IMR-90 (cell line): ENCODE results near the gene RERE. TPM values are rescaled to one million over a fixed set of nuclear protein-coding genes. Genes with fewer than 3 reads are reported as not detected.

ENCODE experiments used
- ATAC-seq: fragments of 200-7000 bp; cut with Tn5 transposase; 2 replicates; pipeline ENCODE4 v1.9.1; 2020; ENCODE audit warnings: low read depth, mild to moderate bottlenecking, moderate library complexity
- BruUV-seq: library from RNA; stranded (reverse); fragments of 400-500 nt; replicated peaks from 2 replicates; lab custom pipeline; 2021; lab: Mats Ljungman, UMichigan
- CTCF ChIA-PET: fragments of 300-600 bp; formaldehyde crosslinking; extraction: SDS; loops from one replicate; lab custom pipeline; 2021; ENCODE audit warnings: antibody characterized with exemption; lab: Yijun Ruan, JAX
- POLR2A ChIA-PET: fragments of 300-600 bp; sonication (Branson Sonifier 250); formaldehyde crosslinking; loops from one replicate; lab custom pipeline; 2022; ENCODE audit warnings: antibody characterized with exemption; ENCODE audit not compliant: unreplicated experiment; lab: Charles Lee
- DNase-seq: peaks from one replicate; pipeline ENCODE4 v3.0.0; 2013
- H2AFZ ChIP-seq: replicated peaks from 2 replicates; pipeline ENCODE3; 2013; ENCODE audit warnings: low read length, mild to moderate bottlenecking; ENCODE audit not compliant: poor library complexity
- H2AK5ac ChIP-seq: 2 replicates; pipeline ENCODE4 v1.6.1; 2013; ENCODE audit warnings: low read depth, low read length, inconsistent platforms
- H2AK9ac ChIP-seq: replicated peaks from 2 replicates; pipeline ENCODE3; 2013; ENCODE audit warnings: mild to moderate bottlenecking, low read depth, low read length, moderate library complexity; ENCODE audit not compliant: poor library complexity
- H2BK120ac ChIP-seq: 2 replicates; pipeline ENCODE4 v1.6.1; 2013; ENCODE audit warnings: low read depth, low read length, inconsistent platforms
- H2BK15ac ChIP-seq: 3 replicates; pipeline ENCODE4 v1.6.1; 2013; ENCODE audit warnings: low read depth, low read length, inconsistent platforms
- H2BK20ac ChIP-seq: 2 replicates; pipeline ENCODE4 v1.6.1; 2013; ENCODE audit warnings: low read depth, mild to moderate bottlenecking, inconsistent platforms, low read length, moderate library complexity
- H2BK5ac ChIP-seq: 2 replicates; pipeline ENCODE4 v1.6.1; 2013; ENCODE audit warnings: mild to moderate bottlenecking, low read depth, low read length, inconsistent platforms; ENCODE audit not compliant: poor library complexity, severe bottlenecking
- H3K14ac ChIP-seq: replicated peaks from 2 replicates; pipeline ENCODE4 v1.6.1; 2013; ENCODE audit warnings: low read depth, low read length, inconsistent platforms
- H3K18ac ChIP-seq: 2 replicates; pipeline ENCODE4 v1.6.1; 2013; ENCODE audit warnings: low read depth, low read length, control low read depth
- H3K23ac ChIP-seq: 2 replicates; pipeline ENCODE4 v1.6.1; 2013; ENCODE audit warnings: low read depth, low read length, inconsistent platforms
- H3K27ac ChIP-seq: 2 replicates; pipeline ENCODE4 v1.5.1; 2013; ENCODE audit warnings: mild to moderate bottlenecking, control low read depth, low read length; ENCODE audit not compliant: insufficient read depth
- H3K27me3 ChIP-seq: 2 replicates; pipeline ENCODE4 v1.6.1; 2013; ENCODE audit warnings: low read length; ENCODE audit not compliant: control insufficient read depth, insufficient read depth
- H3K36me3 ChIP-seq: 2 replicates; pipeline ENCODE4 v1.6.1; 2013; ENCODE audit warnings: low read length, mixed read lengths; ENCODE audit not compliant: control insufficient read depth, insufficient read depth
- H3K4ac ChIP-seq: 2 replicates; pipeline ENCODE4 v1.6.1; 2013; ENCODE audit warnings: low read depth, low read length, inconsistent platforms
- H3K4me1 ChIP-seq: 2 replicates; pipeline ENCODE4 v1.6.1; 2013; ENCODE audit warnings: low read length, mixed read lengths; ENCODE audit not compliant: control insufficient read depth, insufficient read depth
- H3K4me2 ChIP-seq: 2 replicates; pipeline ENCODE4 v1.6.1; 2013; ENCODE audit warnings: low read depth, mild to moderate bottlenecking, control low read depth, low read length, moderate library complexity
- H3K4me3 ChIP-seq: 2 replicates; pipeline ENCODE4 v1.5.1; 2013; ENCODE audit warnings: low read depth, mild to moderate bottlenecking, control low read depth, low read length, moderate library complexity; ENCODE audit not compliant: insufficient read depth
- H3K56ac ChIP-seq: 2 replicates; pipeline ENCODE4 v1.6.1; 2013; ENCODE audit warnings: low read length, inconsistent platforms; ENCODE audit not compliant: insufficient read depth; ENCODE audit errors: extremely low read depth
- H3K79me1 ChIP-seq, 2 experiments: 2 replicates each; pipeline ENCODE4 v1.6.1; 2013; ENCODE audit warnings: low read length in 2 of 2, inconsistent platforms in 1 of 2, low read depth in 1 of 2
- H3K9ac ChIP-seq: 2 replicates; pipeline ENCODE4 v1.6.1; 2013; ENCODE audit warnings: low read depth, low read length, control low read depth
- H3K9me1 ChIP-seq: 2 replicates; pipeline ENCODE4 v1.6.1; 2013; ENCODE audit warnings: low read length, inconsistent platforms; ENCODE audit not compliant: insufficient read depth
- H3K9me3 ChIP-seq: 2 replicates; pipeline ENCODE4 v1.6.1; 2013; ENCODE audit warnings: low read length; ENCODE audit not compliant: control insufficient read depth, insufficient read depth
- H4K20me1 ChIP-seq: 2 replicates; pipeline ENCODE4 v1.6.1; 2013; ENCODE audit warnings: low read length, inconsistent platforms; ENCODE audit not compliant: insufficient read depth
- H4K5ac ChIP-seq: 2 replicates; pipeline ENCODE4 v1.6.1; 2013; ENCODE audit warnings: mild to moderate bottlenecking, low read depth, low read length, control low read depth
- H4K8ac ChIP-seq, 2 experiments: 2 replicates each; pipeline ENCODE4 v1.6.1; 2013; ENCODE audit warnings: low read depth in 2 of 2, low read length in 2 of 2, control low read depth in 1 of 2, inconsistent platforms in 1 of 2
- H4K91ac ChIP-seq: 2 replicates; pipeline ENCODE4 v1.6.1; 2013; ENCODE audit warnings: low read depth, low read length, inconsistent platforms; ENCODE audit not compliant: insufficient read depth
- BHLHE40 ChIP-seq: fragments of 150-350 bp; IDR thresholded peaks from 2 replicates; pipeline ENCODE4 v1.6.1; 2016; ENCODE audit warnings: mild to moderate bottlenecking, low read depth, low read length
- CEBPB ChIP-seq: IDR thresholded peaks from 2 replicates; pipeline ENCODE4 v1.6.1; 2012; ENCODE audit warnings: low read depth, low read length, improper control_type of control experiment
- CHD1 ChIP-seq: IDR thresholded peaks from 2 replicates; pipeline ENCODE4 v1.6.1; 2012; ENCODE audit warnings: low read depth, low read length, improper control_type of control experiment
- CTCF ChIP-seq: conservative IDR thresholded peaks from 2 replicates; pipeline ENCODE4 v1.5.1; 2012; ENCODE audit warnings: mild to moderate bottlenecking, low read depth, low read length, improper control_type of control experiment
- ELK1 ChIP-seq: fragments of 150-350 bp; IDR thresholded peaks from 2 replicates; pipeline ENCODE4 v1.6.1; 2016; ENCODE audit warnings: low read depth, mild to moderate bottlenecking, low read length, moderate library complexity, borderline replicate concordance
- FOS ChIP-seq: fragments of 150-350 bp; IDR thresholded peaks from 2 replicates; pipeline ENCODE4 v1.6.1; 2016; ENCODE audit warnings: low read depth, low read length
- MAFK ChIP-seq: IDR thresholded peaks from 2 replicates; pipeline ENCODE4 v1.6.1; 2012; ENCODE audit warnings: low read depth, low read length, improper control_type of control experiment
- MAZ ChIP-seq: IDR thresholded peaks from 2 replicates; pipeline ENCODE4 v1.6.1; 2012; ENCODE audit warnings: low read depth, mild to moderate bottlenecking, low read length, improper control_type of control experiment, moderate library complexity, borderline replicate concordance
- MXI1 ChIP-seq: IDR thresholded peaks from 2 replicates; pipeline ENCODE4 v1.6.1; 2012; ENCODE audit warnings: low read depth, mild to moderate bottlenecking, low read length, moderate library complexity, borderline replicate concordance
- NFE2L2 ChIP-seq: fragments of 150-350 bp; IDR thresholded peaks from 2 replicates; pipeline ENCODE4 v1.6.1; 2016; ENCODE audit warnings: low read depth, mild to moderate bottlenecking, low read length
- POLR2A ChIP-seq: IDR thresholded peaks from 2 replicates; pipeline ENCODE4 v1.6.1; 2012; ENCODE audit warnings: mild to moderate bottlenecking, low read depth, low read length
- RAD21 ChIP-seq: IDR thresholded peaks from 2 replicates; pipeline ENCODE4 v1.6.1; 2012; ENCODE audit warnings: low read length, improper control_type of control experiment
- RCOR1 ChIP-seq: IDR thresholded peaks from 2 replicates; pipeline ENCODE4 v1.6.1; 2012; ENCODE audit warnings: mild to moderate bottlenecking, low read length, improper control_type of control experiment; ENCODE audit not compliant: insufficient replicate concordance
- RFX5 ChIP-seq: IDR thresholded peaks from 2 replicates; pipeline ENCODE4 v1.8.0; 2012; ENCODE audit warnings: low read depth, mild to moderate bottlenecking, low read length, moderate library complexity
- SMC3 ChIP-seq: fragments of 150-350 bp; IDR thresholded peaks from 2 replicates; pipeline ENCODE4 v1.6.1; 2016; ENCODE audit warnings: low read depth, mild to moderate bottlenecking, antibody characterized with exemption, low read length, moderate library complexity
- USF2 ChIP-seq: fragments of 150-350 bp; IDR thresholded peaks from 2 replicates; pipeline ENCODE4 v1.6.1; 2017; ENCODE audit warnings: mild to moderate bottlenecking, antibody characterized with exemption, low read length, low read depth
- WGBS, 2 experiments: methylation state at CpG; one replicate each; pipeline versions ENCODE4 v1.1.5 to v1.1.7; 2013; ENCODE audit warnings: missing lambda C conversion rate in 2 of 2; ENCODE audit not compliant: insufficient read length in 1 of 2; ENCODE audit errors: extremely low coverage in 2 of 2; 5-methylcytosine and 5-hydroxymethylcytosine counted together
- dilution Hi-C: fragments of 300-500 bp; cut with HindIII; formaldehyde crosslinking; loops from one replicate; pipeline ENCODE4 v1.14.3; 2018; ENCODE audit warnings: low sequenced_read_pairs; ENCODE audit not compliant: unreplicated experiment
- in situ Hi-C: fragments of 300-500 bp; cut with MboI; formaldehyde crosslinking; loops from 3 replicates; pipeline ENCODE4 v1.14.3; 2019; ENCODE audit warnings: low sequenced_read_pairs, inconsistent platforms, mixed read lengths
- intact Hi-C: fragments of 100-400 bp; cut with micrococcal nuclease; formaldehyde crosslinking; loops from 2 replicates; pipeline ENCODE4 v1.10.0; 2022
- polyA plus RNA-seq, 3 experiments: library from polyadenylated mRNA; depleted of rRNA; stranded (reverse); fragments of >200 nt; gene quantifications; 2 replicates each; pipeline ENCODE4 v1.2.3, GENCODE V29; 2012; ENCODE audit warnings: low replicate concordance in 1 of 3
- total RNA-seq: library from RNA; depleted of rRNA; stranded (reverse); fragments of >200 nt; gene quantifications from 2 replicates; pipeline ENCODE4 v1.2.3, GENCODE V29; 2012

The RERE gene
- total and polyA plus RNA-seq, 2 of the 4 experiments (the other 2 are of a cell fraction) = 11.5 to 25.1 TPM

- no peak overlapping the region for H2AK9ac ChIP-seq
- no peak overlapping the region for H2AFZ ChIP-seq
- ATAC-seq (peak; percentile 27; the same call in 1 of the 2 replicates), DNase-seq (no peak)
- H3K79me1 ChIP-seq = peaks cover 46 to 82% of the 10 kb centered on the region in 2 experiments
- no peak for TF ChIP-seq ELK1
- no peak for TF ChIP-seq CTCF
- no peak for TF ChIP-seq MAFK
- TF ChIP-seq SMC3 = no peak
- TF ChIP-seq FOS = no peak
- no peak for TF ChIP-seq CHD1
- TF ChIP-seq RCOR1 = no peak
- TF ChIP-seq RAD21 = no peak
- TF ChIP-seq NFE2L2 = no peak
- no peak for TF ChIP-seq MXI1
- no peak for TF ChIP-seq USF2
- TF ChIP-seq MAZ = no peak
- no peak for TF ChIP-seq BHLHE40
- no peak for TF ChIP-seq RFX5
- no peak for TF ChIP-seq POLR2A
- TF ChIP-seq CEBPB = no peak
- no peaks in the 10 kb centered on the region for H3K9me3 ChIP-seq
- intact Hi-C loops (no loop called here), dilution Hi-C loops (no loop called here), in situ Hi-C loops (no loop called here)
- no peak overlapping the region for H3K18ac ChIP-seq
- H2BK120ac ChIP-seq = no peak overlapping the region
- no peak overlapping the region for H4K91ac ChIP-seq
- CTCF ChIA-PET = no interaction called here
- no peak overlapping the region for H3K14ac ChIP-seq
- H3K4ac ChIP-seq = no peak overlapping the region
- no peak overlapping the region for H3K9ac ChIP-seq
- H4K8ac ChIP-seq = no peak overlapping the region
- H2AK5ac ChIP-seq = no peak overlapping the region
- H2BK20ac ChIP-seq = no peak overlapping the region
- H4K20me1 ChIP-seq = peaks cover 39% of the 10 kb centered on the region
- H4K5ac ChIP-seq = no peak overlapping the region
- no peak overlapping the region for H2BK15ac ChIP-seq
- POLR2A ChIA-PET = no interaction called here
- H2BK5ac ChIP-seq = no peak overlapping the region
- H3K23ac ChIP-seq = no peak overlapping the region
- H3K36me3 ChIP-seq = no peaks in the 10 kb centered on the region
- H3K56ac ChIP-seq = no peak overlapping the region
- H3K4me1 ChIP-seq = peaks cover 6% of the 10 kb centered on the region
- no TSS peak for BruUV-seq
- peaks cover 8% of the 10 kb centered on the region for H3K9me1 ChIP-seq
- H3K27ac ChIP-seq = no peak overlapping the region
- no peak overlapping the region for H3K4me3 ChIP-seq
- H3K4me2 ChIP-seq = no peak overlapping the region
- no CpG with 5 or more reads among the region's 6 CpGs for WGBS, 2 experiments
- H3K27me3 ChIP-seq = no peaks in the 10 kb centered on the region
Observed at GRCh38 chr1:8590721-8591351, 226.6 kb downstream of the RERE start.
